K562 (cell line): ENCODE measurements around the gene LRRTM4. TPM values are rescaled to one million over a fixed set of nuclear protein-coding genes. Genes with fewer than 3 reads are reported as not detected.

Experiments
- ATAC-seq: fragments of 200-7000 bp; cut with Tn5 transposase; 3 replicates; pipeline ENCODE4 v1.9.1; 2020; ENCODE audit warnings: moderate library complexity
- BruUV-seq: library from RNA; stranded (reverse); fragments of 400-500 nt; replicated peaks from 2 replicates; lab custom pipeline; 2021; lab: Mats Ljungman, UMichigan
- CTCF ChIA-PET: fragments of 300-600 bp; formaldehyde crosslinking; extraction: SDS; loops from one replicate; lab custom pipeline; 2021; ENCODE audit warnings: low intra/inter-chr PET ratio; lab: Yijun Ruan, JAX
- POLR2A ChIA-PET: fragments of 300-600, 350-650 bp; sonication (Branson Sonifier 250); formaldehyde crosslinking; extraction: SDS; loops from one replicate; lab custom pipeline; 2021; ENCODE audit warnings: antibody characterized with exemption, inconsistent platforms; lab: Yijun Ruan, JAX
- DNase-seq, 4 experiments: peaks; one replicate each; pipeline versions ENCODE4 v3.0.0 to v3.0.0-alpha.2; 2011 to 2018; ENCODE audit warnings: low spot score in 3 of 4, mixed read lengths in 3 of 4; ENCODE audit errors: extremely low read depth in 1 of 4
- FAIRE-seq: peaks from 2 replicates; lab custom pipeline; 2011; peaks lifted over from hg19 to GRCh38; lab: Jason Lieb, UNC
- H2AFZ ChIP-seq: 2 replicates; pipeline ENCODE4 v1.6.0; 2011; ENCODE audit warnings: low read depth, low read length, control low read depth, inconsistent platforms
- H3K27ac ChIP-seq: fragments of 200-600 bp; 3 replicates; pipeline ENCODE4 v1.8.0; 2011; ENCODE audit warnings: low read depth, mild to moderate bottlenecking, control low read depth, inconsistent platforms, low read length, moderate library complexity, mixed read lengths; ENCODE audit errors: extremely low read depth
- H3K27me3 ChIP-seq, 2 experiments: fragments of 300-600 bp in 1 of 2; 2 replicates in 1 of 2; 3 replicates in 1 of 2; pipeline versions ENCODE4 v1.6.0 to v1.8.0; 2011; ENCODE audit warnings: inconsistent platforms in 2 of 2, low read length in 2 of 2, mild to moderate bottlenecking in 1 of 2, mixed read lengths in 1 of 2, moderate library complexity in 1 of 2; ENCODE audit not compliant: control insufficient read depth in 2 of 2, insufficient read depth in 2 of 2
- H3K36me3 ChIP-seq: fragments of 300-600 bp; 3 replicates; pipeline ENCODE4 v1.8.0; 2011; ENCODE audit warnings: mild to moderate bottlenecking, low read length, inconsistent platforms; ENCODE audit not compliant: control insufficient read depth, insufficient read depth
- H3K4me1 ChIP-seq, 2 experiments: fragments of 200-600 bp in 1 of 2; replicated peaks in 1 of 2; 2 replicates in 1 of 2; 3 replicates in 1 of 2; pipeline versions ENCODE4 v1.5.1 to v1.8.0; 2011; ENCODE audit warnings: inconsistent platforms in 2 of 2, low read length in 2 of 2, mild to moderate bottlenecking in 1 of 2, mixed read lengths in 1 of 2, moderate library complexity in 1 of 2; ENCODE audit not compliant: control insufficient read depth in 2 of 2, insufficient read depth in 2 of 2
- H3K4me2 ChIP-seq: 2 replicates; pipeline ENCODE4 v1.6.1; 2011; ENCODE audit warnings: low read length, control low read depth, inconsistent platforms, mixed read lengths; ENCODE audit not compliant: insufficient read depth
- H3K4me3 ChIP-seq: fragments of 200-600 bp; sonication (generic), shearing (Covaris generic); 2 replicates; pipeline ENCODE4 v1.5.1; 2016; ENCODE audit warnings: control low read depth, inconsistent platforms
- H3K79me2 ChIP-seq: fragments of 200-600 bp; 3 replicates; pipeline ENCODE4 v1.8.0; 2011; ENCODE audit warnings: low read length, inconsistent platforms; ENCODE audit not compliant: control insufficient read depth, insufficient read depth
- H3K9ac ChIP-seq, 2 experiments: 2 replicates each; pipeline versions ENCODE4 v1.6.0 to v1.6.1; 2011; ENCODE audit warnings: low read depth in 2 of 2, low read length in 2 of 2, control low read depth in 1 of 2, inconsistent platforms in 1 of 2, mild to moderate bottlenecking in 1 of 2, mixed read lengths in 1 of 2; ENCODE audit not compliant: insufficient read depth in 1 of 2
- H3K9me1 ChIP-seq: one replicate; pipeline ENCODE4 v1.6.0; 2011; ENCODE audit warnings: inconsistent platforms, mild to moderate bottlenecking, low read length, moderate library complexity; ENCODE audit not compliant: control insufficient read depth, insufficient read depth
- H3K9me3 ChIP-seq: replicated peaks from 2 replicates; pipeline ENCODE4 v1.5.1; 2011; ENCODE audit warnings: low read depth, low read length, inconsistent platforms; ENCODE audit not compliant: control insufficient read depth, insufficient read depth
- H4K20me1 ChIP-seq: replicated peaks from 2 replicates; pipeline ENCODE4 v1.6.1; 2011; ENCODE audit warnings: low read length, inconsistent platforms, mixed read lengths; ENCODE audit not compliant: control insufficient read depth, insufficient read depth
- ARID1B ChIP-seq: fragments of 450-650 bp; IDR thresholded peaks from 2 replicates; pipeline ENCODE4 v1.6.1; 2016; ENCODE audit warnings: antibody characterized with exemption, mild to moderate bottlenecking, inconsistent platforms
- BHLHE40 ChIP-seq: IDR thresholded peaks from 2 replicates; pipeline ENCODE4 v1.6.1; 2011; ENCODE audit warnings: low read length, improper control_type of control experiment
- EHMT2 ChIP-seq: fragments of 450-650 bp; IDR thresholded peaks from 2 replicates; pipeline ENCODE4 v1.6.1; 2018; ENCODE audit warnings: antibody characterized with exemption
- ETS2 ChIP-seq: IDR thresholded peaks from 2 replicates; pipeline ENCODE4 v1.6.1; 2016; ENCODE audit warnings: borderline replicate concordance, missing genetic modification characterization, mild to moderate bottlenecking, moderate library complexity, missing compliant biosample characterization; ENCODE audit not compliant: poor library complexity, severe bottlenecking
- FOXA1 ChIP-seq: fragments of 450-650 bp; IDR thresholded peaks from 2 replicates; pipeline ENCODE4 v1.6.1; 2016; ENCODE audit warnings: mild to moderate bottlenecking, borderline replicate concordance
- HDAC1 ChIP-seq, 2 experiments: fragments of 450-650 bp; IDR thresholded peaks; 2 replicates each; pipeline ENCODE4 v1.6.1; 2016 to 2017; ENCODE audit warnings: inconsistent platforms in 1 of 2, mild to moderate bottlenecking in 1 of 2, moderate library complexity in 1 of 2
- NCOA1 ChIP-seq: fragments of 450-650 bp; IDR thresholded peaks from 2 replicates; pipeline ENCODE4 v1.6.1; 2016; ENCODE audit warnings: low read depth
- NCOA6 ChIP-seq: fragments of 450-650 bp; IDR thresholded peaks from 2 replicates; pipeline ENCODE4 v1.6.1; 2017; ENCODE audit warnings: mild to moderate bottlenecking
- PYGO2 ChIP-seq: fragments of 450-650 bp; IDR thresholded peaks from 2 replicates; pipeline ENCODE4 v1.6.1; 2016; ENCODE audit warnings: mild to moderate bottlenecking, missing genetic modification characterization, moderate library complexity, missing compliant biosample characterization
- SNIP1 ChIP-seq: fragments of 450-650 bp; IDR thresholded peaks from 2 replicates; pipeline ENCODE4 v1.7.1; 2017; ENCODE audit warnings: low read depth, mild to moderate bottlenecking
- SPI1 ChIP-seq: IDR thresholded peaks from 2 replicates; pipeline ENCODE4 v1.6.1; 2011; ENCODE audit warnings: low read depth, low read length, control low read depth, borderline replicate concordance
- ZBTB8A ChIP-seq: fragments of 450-650 bp; IDR thresholded peaks from 2 replicates; pipeline ENCODE4 v1.6.1; 2018; ENCODE audit warnings: mild to moderate bottlenecking, moderate library complexity; ENCODE audit not compliant: partially characterized antibody
- ZNF239 ChIP-seq: fragments of 250-450 bp; sonication (Bioruptor Pico); IDR thresholded peaks from 2 replicates; pipeline ENCODE4 v1.4.0; 2020; ENCODE audit warnings: mild to moderate bottlenecking
- ZNF609 ChIP-seq: sonication (generic); formaldehyde crosslinking; IDR thresholded peaks from 2 replicates; pipeline ENCODE4 v1.8.1; 2023; ENCODE audit warnings: missing genetic modification reagents, mild to moderate bottlenecking, borderline replicate concordance
- ZNF778 ChIP-seq: fragments of 450-650 bp; formaldehyde crosslinking; IDR thresholded peaks from 2 replicates; pipeline ENCODE4 v1.4.0; 2020; ENCODE audit warnings: mild to moderate bottlenecking, moderate library complexity
- WGBS: fragments of 100-300 bp; shearing (Covaris generic); methylation state at CpG from one replicate; pipeline ENCODE4 v1.1.6; 2016; ENCODE audit warnings: low coverage, mixed read lengths; ENCODE audit not compliant: insufficient coverage; ENCODE audit errors: missing lambda C conversion rate; 5-methylcytosine and 5-hydroxymethylcytosine counted together
- in situ Hi-C: fragments of 300-500 bp; cut with MboI; formaldehyde crosslinking; loops from 4 replicates; pipeline ENCODE4 v1.15.0; 2018; ENCODE audit warnings: inconsistent platforms, mixed read lengths
- intact Hi-C: fragments of 100-400 bp; cut with micrococcal nuclease; formaldehyde crosslinking; loops from 2 replicates; pipeline ENCODE4 v1.14.2; 2022
- polyA plus RNA-seq, 8 experiments: library from polyadenylated mRNA; depleted of rRNA in 4 of 8; stranded (reverse) in 5 of 8; unstranded in 3 of 8; fragments of >200 nt; fragmentation: Nextera tagmentation in 2 of 8; fragmentation: Illumina TruSeq in 1 of 8; extraction: Ambion mirVana in 2 of 8; extraction: Trizol in 1 of 8; gene quantifications; 2 replicates each; pipeline versions ENCODE4 v1.2.1 to v1.2.3, GENCODE V29; 2011 to 2014; ENCODE audit warnings: inconsistent platforms in 1 of 8, missing spikeins in 1 of 8
- total RNA-seq, 7 experiments: library from RNA; depleted of rRNA in 6 of 7; stranded (reverse); fragments of >200 nt in 6 of 7; fragmentation: Illumina TruSeq in 2 of 7; extraction: Trizol in 2 of 7; gene quantifications; 2 replicates each; pipeline versions ENCODE4 v1.2.1 to v1.2.3, GENCODE V29; 2011 to 2021; ENCODE audit warnings: low replicate concordance in 1 of 7
- TF ChIP-seq, protein P1 (sequence below): fragments of 450-650 bp; conservative IDR thresholded peaks from 2 replicates; pipeline ENCODE4 v1.6.1; 2016; ENCODE audit warnings: missing genetic modification characterization, low read depth, mild to moderate bottlenecking, missing compliant biosample characterization, moderate library complexity

Gene LRRTM4
- total and polyA plus RNA-seq, 9 of the 15 experiments (the other 6 are each of a cell fraction or from before 2014, with no cell fraction given): 0.04 TPM; not detected in 6

GRCh38 chr2:77484026-77484425 is 38.1 kb downstream of the LRRTM4 start (continued):
- no peak for TF ChIP-seq SNIP1
- TF ChIP-seq BHLHE40: no peak
- no peak for TF ChIP-seq ZNF778 (CRISPR knock-in tag)
- no peak for TF ChIP-seq ARID1B
- TF ChIP-seq EHMT2: no peak

DNA sequence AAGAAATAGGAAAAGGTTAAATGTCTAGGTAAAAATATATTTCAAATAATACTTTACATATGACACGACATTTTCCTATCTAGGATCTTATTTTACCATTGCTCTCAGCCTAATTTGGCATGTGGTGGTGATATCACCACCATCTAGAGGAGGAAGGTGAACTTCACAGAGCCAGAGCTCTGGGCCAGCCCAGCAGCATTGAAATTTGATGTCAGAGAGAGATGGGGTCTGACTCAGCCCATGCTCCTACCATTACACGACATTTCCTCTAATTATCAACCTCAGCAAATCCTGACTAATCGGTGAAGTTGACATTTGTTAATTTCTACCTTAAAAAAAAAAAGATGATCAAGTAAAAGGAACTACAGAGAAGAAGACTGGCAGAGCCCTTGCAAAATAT is 42.3 kb downstream of the LRRTM4 start:
- Histone ChIP-seq H3K9me1 (no peaks in the 10 kb centered on the region), H4K20me1 (no peaks in the 10 kb centered on the region), H3K9me3 (0 out of 2 replicates have a peak, but pooled peaks cover 2% of the 10 kb centered on the region), H3K36me3 (no peaks in the 10 kb centered on the region), H3K4me2 (no peak overlapping the region), H3K4me3 (no peak overlapping the region), H3K27me3 (no peaks in the 10 kb centered on the region), H2AFZ (no peak overlapping the region), H3K27ac (no peak overlapping the region), H3K9ac (no peak overlapping the region), H3K4me1 (no peaks in the 10 kb centered on the region), H3K79me2 (no peaks in the 10 kb centered on the region)
- in situ Hi-C loops: no loop called here
- ATAC-seq (no peak), FAIRE-seq (no peak), DNase-seq (no peak)
- BruUV-seq: no TSS peak
- ChIA-PET CTCF (no interaction called here), POLR2A (no interaction called here)
- intact Hi-C loops: no loop called here
- 7% methylated on average over 3 of the region's 3 CpGs for WGBS
- TF ChIP-seq, protein P1, sequence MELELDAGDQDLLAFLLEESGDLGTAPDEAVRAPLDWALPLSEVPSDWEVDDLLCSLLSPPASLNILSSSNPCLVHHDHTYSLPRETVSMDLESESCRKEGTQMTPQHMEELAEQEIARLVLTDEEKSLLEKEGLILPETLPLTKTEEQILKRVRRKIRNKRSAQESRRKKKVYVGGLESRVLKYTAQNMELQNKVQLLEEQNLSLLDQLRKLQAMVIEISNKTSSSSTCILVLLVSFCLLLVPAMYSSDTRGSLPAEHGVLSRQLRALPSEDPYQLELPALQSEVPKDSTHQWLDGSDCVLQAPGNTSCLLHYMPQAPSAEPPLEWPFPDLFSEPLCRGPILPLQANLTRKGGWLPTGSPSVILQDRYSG (tag): no peak
- no peak for TF ChIP-seq PYGO2
- TF ChIP-seq NCOA6: no peak
- no peak for TF ChIP-seq ZNF239
- TF ChIP-seq FOXA1: no peak
- TF ChIP-seq SPI1: no peak
- no peak for TF ChIP-seq ETS2 (tag)
- TF ChIP-seq ZBTB8A: no peak
- TF ChIP-seq ZNF609 (CRISPR knock-in tag): no peak
- no peak for TF ChIP-seq HDAC1 (IDR thresholded peaks at IDR 0.05)
- no peak for TF ChIP-seq NCOA1
